Calu3 (cell line): ENCODE results near the gene SPDYE1. TPM values are rescaled to one million over a fixed set of nuclear protein-coding genes. Genes with fewer than 3 reads are reported as not detected.
"Not testable (repeated sequence)": the region's sequence is repeated elsewhere in the genome, so short reads cannot be mapped to it uniquely, and the experiment has no call there.

Source experiments
- BruUV-seq: library from RNA; stranded (reverse); fragments of 400-500 nt; replicated peaks from 2 replicates; lab custom pipeline; 2021; lab: Mats Ljungman, UMichigan
- CTCF ChIA-PET: fragments of 300-600 bp; sonication (Branson Sonifier 250); formaldehyde crosslinking; loops from one replicate; lab custom pipeline; 2022; ENCODE audit warnings: antibody characterized with exemption; lab: Charles Lee
- DNase-seq: peaks from one replicate; pipeline ENCODE4 v3.0.0; 2022
- H3K27ac Mint-ChIP-seq: one replicate; pipeline ENCODE4 v1.8.0; 2022; ENCODE audit warnings: mixed read lengths; ENCODE audit not compliant: unreplicated experiment
- H3K27me3 Mint-ChIP-seq: one replicate; pipeline ENCODE4 v1.8.0; 2022; ENCODE audit warnings: mixed read lengths; ENCODE audit not compliant: unreplicated experiment
- H3K36me3 Mint-ChIP-seq: one replicate; pipeline ENCODE4 v1.8.0; 2022; ENCODE audit warnings: mild to moderate bottlenecking, moderate library complexity, mixed read lengths; ENCODE audit not compliant: insufficient read depth, unreplicated experiment
- H3K4me1 Mint-ChIP-seq: one replicate; pipeline ENCODE4 v1.8.0; 2022; ENCODE audit warnings: mild to moderate bottlenecking, low read depth, mixed read lengths; ENCODE audit not compliant: unreplicated experiment
- H3K4me3 Mint-ChIP-seq: one replicate; pipeline ENCODE4 v1.8.0; 2022; ENCODE audit warnings: mild to moderate bottlenecking, low read depth, moderate library complexity, mixed read lengths; ENCODE audit not compliant: unreplicated experiment
- H3K9me3 Mint-ChIP-seq: one replicate; pipeline ENCODE4 v1.8.0; 2022; ENCODE audit warnings: low read depth, mixed read lengths; ENCODE audit not compliant: unreplicated experiment
- intact Hi-C: fragments of 100-400 bp; cut with micrococcal nuclease; formaldehyde crosslinking; loops from one replicate; pipeline ENCODE4 v1.10.0; 2022; ENCODE audit not compliant: unreplicated experiment
- total RNA-seq: library from RNA; stranded (reverse); gene quantifications from 2 replicates; pipeline ENCODE4 v1.2.3, GENCODE V29; 2022
- TF ChIP-seq, protein P1 (sequence below): fragments of 200-600 bp; IDR thresholded peaks from one replicate; pipeline ENCODE4 v1.8.0; 2022; ENCODE audit warnings: antibody characterized with exemption; ENCODE audit not compliant: unreplicated experiment

Gene SPDYE1
- total RNA-seq, 1 experiment from 2014 or later = not detected

- Mint-ChIP-seq H3K4me3 (no peak overlapping the region), H3K9me3 (no peaks in the 10 kb centered on the region), H3K27me3 (no peaks in the 10 kb centered on the region), H3K4me1 (no peaks in the 10 kb centered on the region), H3K36me3 (peaks cover 11% of the 10 kb centered on the region), H3K27ac (no peak overlapping the region)
- intact Hi-C loops = no loop called here
- CTCF ChIA-PET = no interaction called here
- TF ChIP-seq, protein P1, sequence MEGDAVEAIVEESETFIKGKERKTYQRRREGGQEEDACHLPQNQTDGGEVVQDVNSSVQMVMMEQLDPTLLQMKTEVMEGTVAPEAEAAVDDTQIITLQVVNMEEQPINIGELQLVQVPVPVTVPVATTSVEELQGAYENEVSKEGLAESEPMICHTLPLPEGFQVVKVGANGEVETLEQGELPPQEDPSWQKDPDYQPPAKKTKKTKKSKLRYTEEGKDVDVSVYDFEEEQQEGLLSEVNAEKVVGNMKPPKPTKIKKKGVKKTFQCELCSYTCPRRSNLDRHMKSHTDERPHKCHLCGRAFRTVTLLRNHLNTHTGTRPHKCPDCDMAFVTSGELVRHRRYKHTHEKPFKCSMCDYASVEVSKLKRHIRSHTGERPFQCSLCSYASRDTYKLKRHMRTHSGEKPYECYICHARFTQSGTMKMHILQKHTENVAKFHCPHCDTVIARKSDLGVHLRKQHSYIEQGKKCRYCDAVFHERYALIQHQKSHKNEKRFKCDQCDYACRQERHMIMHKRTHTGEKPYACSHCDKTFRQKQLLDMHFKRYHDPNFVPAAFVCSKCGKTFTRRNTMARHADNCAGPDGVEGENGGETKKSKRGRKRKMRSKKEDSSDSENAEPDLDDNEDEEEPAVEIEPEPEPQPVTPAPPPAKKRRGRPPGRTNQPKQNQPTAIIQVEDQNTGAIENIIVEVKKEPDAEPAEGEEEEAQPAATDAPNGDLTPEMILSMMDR = no peak
- no TSS peak for BruUV-seq
- DNase-seq = no peak
Measured at GRCh38 chr7:43956027-43956426, 41.7 kb upstream of the SPDYE1 start.

- H3K27ac Mint-ChIP-seq = no peak overlapping the region
- CTCF ChIA-PET = no interaction called here
- H3K9me3 Mint-ChIP-seq = no peaks in the 10 kb centered on the region
- DNase-seq = no peak
- TF ChIP-seq, protein P1 = no peak
- H3K4me3 Mint-ChIP-seq = no peak overlapping the region
- BruUV-seq = no TSS peak
- intact Hi-C loops = no loop called here
- H3K36me3 Mint-ChIP-seq = no peaks in the 10 kb centered on the region
- H3K27me3 Mint-ChIP-seq = no peaks in the 10 kb centered on the region
- H3K4me1 Mint-ChIP-seq = no peaks in the 10 kb centered on the region
Measured at GRCh38 chr7:43960933-43961332, 36.8 kb upstream of the SPDYE1 start.

DNA sequence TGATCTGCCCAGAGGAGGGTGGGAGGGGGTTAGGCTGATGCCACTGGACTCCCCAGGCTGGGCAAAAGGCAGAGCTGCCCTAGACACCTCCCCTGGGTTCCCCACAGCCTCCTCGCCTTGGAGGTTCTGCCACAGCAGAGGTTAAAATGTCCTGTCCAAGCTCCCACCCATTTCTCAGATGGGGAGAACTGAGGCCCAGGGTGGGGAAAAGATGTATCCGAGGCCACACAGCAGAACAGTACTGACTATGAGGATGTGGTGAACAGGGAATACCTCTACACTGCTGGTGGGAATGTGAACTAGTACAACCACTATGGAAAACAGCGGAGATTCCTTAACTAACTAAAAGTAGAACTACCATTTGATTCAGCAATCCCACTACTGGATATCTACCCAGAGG lies 31.3 kb upstream of the SPDYE1 start:
- H3K4me1 Mint-ChIP-seq, H3K9me3 Mint-ChIP-seq, BruUV-seq, intact Hi-C loops, DNase-seq, H3K27me3 Mint-ChIP-seq, H3K4me3 Mint-ChIP-seq, CTCF ChIA-PET, H3K27ac Mint-ChIP-seq, H3K36me3 Mint-ChIP-seq: not testable (repeated sequence)

DNA sequence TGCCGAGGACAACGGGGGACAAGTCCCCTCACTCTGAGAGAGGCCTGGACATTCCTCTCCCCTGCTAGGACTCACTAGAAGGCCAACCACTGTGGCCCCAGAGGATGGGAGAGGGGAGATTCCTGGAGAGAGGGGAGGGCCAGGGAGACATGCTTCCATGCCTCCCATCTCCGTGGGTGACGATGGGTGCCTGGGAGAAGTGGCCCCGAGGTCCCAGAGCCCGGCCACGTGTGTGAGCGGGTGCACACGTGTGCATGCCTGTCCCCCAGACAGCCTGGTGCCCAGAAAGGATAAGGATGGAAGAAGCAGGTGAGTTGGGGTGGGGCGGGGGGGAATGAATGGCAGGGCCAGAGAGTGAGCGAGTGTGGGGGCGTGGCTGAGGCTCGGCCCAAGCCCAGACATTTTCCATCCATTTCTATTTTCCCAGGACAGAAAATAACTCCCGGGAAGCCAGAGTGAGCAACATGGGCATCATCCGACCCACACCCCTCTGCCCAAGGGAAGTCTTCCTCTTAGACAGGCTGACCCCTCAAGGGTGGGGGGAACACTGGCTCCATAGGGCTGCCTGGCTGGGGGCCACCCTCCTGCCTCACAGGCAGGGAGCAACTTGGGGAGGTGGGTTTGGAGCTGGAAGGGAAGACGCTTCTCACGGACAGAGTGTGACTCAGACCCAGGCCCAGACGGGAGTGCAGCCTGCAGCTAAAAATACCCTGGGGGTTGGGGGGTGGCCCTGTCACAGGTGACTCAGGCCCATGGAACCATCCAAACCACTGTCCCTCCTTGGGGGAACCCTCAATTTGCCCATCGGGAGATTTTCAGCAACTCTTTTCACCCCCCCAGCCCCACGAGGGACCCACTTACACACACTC lies 29.3 kb upstream of the SPDYE1 start:
- CTCF ChIA-PET, H3K4me1 Mint-ChIP-seq, intact Hi-C loops, BruUV-seq, H3K27ac Mint-ChIP-seq, H3K4me3 Mint-ChIP-seq, H3K36me3 Mint-ChIP-seq, DNase-seq, H3K27me3 Mint-ChIP-seq, H3K9me3 Mint-ChIP-seq: not testable (repeated sequence)

DNA sequence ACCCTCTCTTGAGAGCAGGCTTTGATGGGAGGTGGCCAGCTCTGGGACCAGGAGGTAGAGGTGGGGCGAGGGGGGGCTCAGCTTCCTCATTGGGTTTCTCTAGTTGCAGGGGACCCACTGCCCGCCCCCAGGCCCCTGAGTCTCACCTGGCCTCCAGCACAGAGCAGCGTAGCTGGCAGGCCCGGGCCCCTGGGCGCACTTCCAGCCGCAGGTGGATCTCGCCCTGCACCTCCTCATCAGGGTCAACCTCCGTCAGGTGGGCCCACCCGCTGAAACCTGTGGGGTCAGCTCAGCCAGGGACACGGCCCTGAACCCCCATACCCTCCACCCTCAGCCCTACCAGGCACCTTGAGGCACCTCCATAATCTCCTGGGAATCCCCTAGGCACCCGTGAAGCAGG lies 28.1 kb upstream of the SPDYE1 start:
- H3K27me3 Mint-ChIP-seq, H3K9me3 Mint-ChIP-seq, H3K36me3 Mint-ChIP-seq, H3K27ac Mint-ChIP-seq, intact Hi-C loops, H3K4me1 Mint-ChIP-seq, DNase-seq, BruUV-seq, CTCF ChIA-PET, H3K4me3 Mint-ChIP-seq: not testable (repeated sequence)

DNA sequence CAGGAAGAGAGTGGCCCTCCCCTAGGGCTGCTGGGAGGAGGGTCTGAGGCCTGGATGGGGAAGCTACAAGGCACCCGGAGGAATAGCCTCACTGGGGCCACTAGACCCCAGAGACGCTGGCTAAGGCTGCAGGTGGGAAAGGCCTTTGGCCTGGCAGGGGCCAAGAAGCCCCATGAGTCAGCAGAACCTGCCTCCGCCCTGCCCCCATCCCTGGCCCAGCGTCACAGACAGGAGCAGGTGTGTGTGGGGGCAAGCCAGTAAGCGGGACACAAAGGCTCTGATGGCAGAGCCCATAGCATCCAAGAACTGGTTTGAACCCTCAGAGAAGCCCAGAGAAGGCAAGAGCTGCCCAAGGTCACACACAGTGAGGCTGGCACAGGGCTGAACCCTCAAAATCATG lies 27.0 kb upstream of the SPDYE1 start:
- H3K36me3 Mint-ChIP-seq, DNase-seq, BruUV-seq, H3K4me1 Mint-ChIP-seq, H3K27ac Mint-ChIP-seq, H3K9me3 Mint-ChIP-seq, H3K4me3 Mint-ChIP-seq, H3K27me3 Mint-ChIP-seq, CTCF ChIA-PET, intact Hi-C loops: not testable (repeated sequence)

DNA sequence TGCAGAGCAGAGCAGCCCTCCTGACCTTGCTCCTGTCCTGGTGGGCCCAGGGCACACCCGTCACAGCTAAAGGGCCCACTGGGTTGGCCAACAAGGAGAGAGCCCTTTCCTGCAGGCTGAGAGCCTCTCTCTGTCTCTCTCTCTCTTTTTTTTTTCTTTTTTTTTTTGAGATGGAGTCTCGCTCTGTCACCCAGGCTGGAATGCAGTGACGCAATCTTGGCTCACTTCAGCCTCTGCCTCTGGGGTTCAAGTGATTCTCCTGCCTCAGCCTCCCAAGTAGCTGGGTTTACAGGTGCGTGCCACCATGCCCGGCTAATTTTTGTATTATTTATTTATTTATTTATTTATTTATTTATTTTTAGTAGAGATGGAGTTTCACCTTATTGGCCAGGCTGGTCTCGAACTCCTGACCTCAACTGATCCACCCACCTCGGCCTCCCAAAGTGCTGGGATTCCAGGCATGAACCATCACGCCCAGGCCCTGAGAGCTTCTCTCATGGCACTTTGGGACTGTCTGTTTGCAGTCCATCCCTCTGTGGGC lies 23.6 kb upstream of the SPDYE1 start:
- H3K4me3 Mint-ChIP-seq, H3K36me3 Mint-ChIP-seq, BruUV-seq, intact Hi-C loops, H3K27me3 Mint-ChIP-seq, H3K4me1 Mint-ChIP-seq, H3K27ac Mint-ChIP-seq, H3K9me3 Mint-ChIP-seq, CTCF ChIA-PET, DNase-seq: not testable (repeated sequence)

DNA sequence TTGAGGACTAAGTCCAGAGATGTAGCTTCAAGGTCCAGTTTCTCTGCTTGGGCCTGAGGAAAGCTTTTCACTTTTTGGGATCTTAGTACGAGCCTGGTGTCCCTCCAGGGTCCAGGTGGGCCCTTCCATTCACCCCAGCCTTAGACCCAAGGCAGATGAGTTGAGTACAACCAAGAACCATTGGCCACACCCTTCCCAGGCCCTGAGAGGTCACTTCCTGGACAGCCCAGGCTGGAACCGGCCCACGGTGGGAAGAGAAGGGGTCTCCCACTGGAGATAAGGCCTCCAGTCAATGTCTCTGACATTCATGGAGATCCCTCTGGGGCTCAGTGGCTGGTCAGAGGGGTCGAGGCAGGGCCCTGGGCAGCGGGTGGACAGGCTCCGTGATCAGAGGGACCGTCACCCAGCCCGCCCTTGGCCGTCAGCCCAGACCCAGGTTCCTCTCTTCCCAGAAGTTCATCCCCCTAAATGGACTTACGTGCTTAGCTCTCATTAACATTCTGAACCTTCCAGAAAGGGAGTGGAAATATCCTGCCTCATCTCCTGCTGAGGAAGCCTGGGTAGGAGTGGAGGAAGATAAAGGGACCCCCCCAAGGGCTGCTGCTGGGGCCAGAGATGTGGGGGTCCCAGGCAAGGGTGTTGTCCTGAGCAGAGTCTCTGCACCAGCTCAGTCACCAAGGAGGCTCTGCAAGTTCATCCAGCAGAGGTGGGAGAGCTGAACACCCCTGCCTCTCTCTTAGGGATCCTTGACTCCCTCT lies 22.8 kb upstream of the SPDYE1 start:
- H3K27me3 Mint-ChIP-seq, H3K27ac Mint-ChIP-seq, intact Hi-C loops, H3K4me3 Mint-ChIP-seq, H3K4me1 Mint-ChIP-seq, H3K9me3 Mint-ChIP-seq, CTCF ChIA-PET, BruUV-seq, DNase-seq: not testable (repeated sequence)
- peaks cover 13% of the 10 kb centered on the region for H3K36me3 Mint-ChIP-seq
